Measurements from ENCODE around the gene ENO3.

The ENO3 gene

GRCh38 chr17:4938069-4938491, 12.8 kb upstream of the ENO3 start:
- DNase-seq: no peak

- DNase-seq: no peak
Measured at GRCh38 chr17:4938688-4939545, 12.0 kb upstream of the ENO3 start.

- DNase-seq: no peak
Measured at GRCh38 chr17:4939546-4939795, 11.4 kb upstream of the ENO3 start.

- DNase-seq: peak; percentile 68
Measured at GRCh38 chr17:4939796-4940554, 10.9 kb upstream of the ENO3 start, which contains the start of the genes RNF167 and SLC25A11. Gene RNF167, plus strand, starts transcription at chr17:4940268. Its CDS starts 642 bp downstream, at chr17:4940910. Gene SLC25A11, minus strand, starts transcription at chr17:4940046. Its CDS starts 136 bp downstream, at chr17:4939910.

- no peak for DNase-seq
Measured at GRCh38 chr17:4940555-4941318, 10.2 kb upstream of the ENO3 start.

GRCh38 chr17:4941319-4941610, 9.7 kb upstream of the ENO3 start:
- DNase-seq: no peak

- DNase-seq: no peak
Measured at GRCh38 chr17:4942760-4943508, 8.0 kb upstream of the ENO3 start.

GRCh38 chr17:4944163-4944553, 6.8 kb upstream of the ENO3 start:
- DNase-seq: no peak

- no peak for DNase-seq
Measured at GRCh38 chr17:4944554-4945175, 6.3 kb upstream of the ENO3 start.

- DNase-seq: no peak
Measured at GRCh38 chr17:4945176-4945943, 5.6 kb upstream of the ENO3 start.

GRCh38 chr17:4945944-4946280, 5.0 kb upstream of the ENO3 start:
- DNase-seq: no peak

- DNase-seq: no peak
Measured at GRCh38 chr17:4946312-4946976, 4.5 kb upstream of the ENO3 start.

GRCh38 chr17:4947010-4947410, 3.9 kb upstream of the ENO3 start:
- no peak for DNase-seq

GRCh38 chr17:4947411-4948165, 3.3 kb upstream of the ENO3 start:
- no peak for DNase-seq

GRCh38 chr17:4948166-4948930, 2.6 kb upstream of the ENO3 start, which contains the start of gene PFN1:
Gene PFN1, minus strand, starts transcription at chr17:4948530. Its CDS starts 136 bp downstream, at chr17:4948394.
- peak; percentile 13 for DNase-seq

GRCh38 chr17:4948931-4949320, 2.0 kb upstream of the ENO3 start:
- DNase-seq: no peak

- no peak for DNase-seq
Measured at GRCh38 chr17:4949321-4950074, 1.4 kb upstream of the ENO3 start.

GRCh38 chr17:4950075-4950745, 709 bp upstream of the ENO3 start:
- DNase-seq: no peak

Measured in NCI-H187 treated with DMSO at 0.1 percent for 48 hours (cell line).